Measurements from ENCODE around the gene PPP1R13B. TPM values are rescaled to one million over a fixed set of nuclear protein-coding genes. Genes with fewer than 3 reads are reported as not detected.

Gene PPP1R13B
- total RNA-seq, 1 donor from 2014 or later = 14.7 TPM

DNA sequence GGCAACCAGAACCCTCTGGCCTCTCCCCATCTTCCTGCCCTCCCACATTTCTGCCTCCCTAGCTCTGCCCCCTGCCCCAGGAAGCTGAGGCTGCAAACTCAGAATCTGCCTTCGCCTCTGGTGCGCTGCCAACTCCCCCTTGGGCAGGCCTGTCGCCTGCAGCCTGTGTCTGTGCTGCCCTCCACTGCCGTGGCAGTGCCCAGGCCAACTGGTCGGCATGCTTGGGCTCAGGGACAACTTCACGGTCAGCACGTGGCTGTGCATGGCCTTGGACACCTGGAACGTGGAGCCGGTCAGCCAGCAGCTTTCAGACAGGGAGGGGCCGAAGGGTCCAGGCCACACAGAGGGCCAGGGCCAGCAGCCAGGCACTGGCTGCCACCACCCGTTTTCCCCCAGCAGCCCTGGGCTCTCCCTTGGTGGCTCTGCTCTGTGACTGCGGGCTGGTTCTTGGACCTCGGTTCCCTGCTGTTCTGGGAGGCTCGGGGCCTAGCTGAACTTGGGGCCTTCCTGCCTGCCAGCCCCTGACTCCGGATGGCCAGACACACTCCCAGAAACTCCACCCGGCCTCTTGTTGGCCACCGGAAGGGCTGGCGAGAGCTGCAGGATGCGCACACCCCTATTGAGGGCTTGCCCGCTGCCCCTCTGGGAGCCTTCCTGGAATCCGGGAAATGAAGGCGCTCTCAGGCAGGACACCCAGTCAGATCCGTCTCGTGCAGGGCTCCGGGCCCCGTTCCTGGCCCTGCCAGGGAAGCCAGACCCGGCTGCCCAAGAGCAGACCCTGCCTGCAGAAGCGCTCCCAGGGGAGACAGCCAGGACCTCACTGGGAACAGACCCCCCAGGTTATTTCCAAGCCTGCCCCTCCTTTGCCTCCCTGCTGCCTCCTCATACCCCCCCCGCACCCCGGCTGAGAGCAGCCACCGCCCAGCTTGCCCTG lies 34.2 kb upstream of the PPP1R13B start:
- peak; percentile 21 to 37 for DNase-seq (ENCODE audit: low read depth in 2 of 2)

DNA sequence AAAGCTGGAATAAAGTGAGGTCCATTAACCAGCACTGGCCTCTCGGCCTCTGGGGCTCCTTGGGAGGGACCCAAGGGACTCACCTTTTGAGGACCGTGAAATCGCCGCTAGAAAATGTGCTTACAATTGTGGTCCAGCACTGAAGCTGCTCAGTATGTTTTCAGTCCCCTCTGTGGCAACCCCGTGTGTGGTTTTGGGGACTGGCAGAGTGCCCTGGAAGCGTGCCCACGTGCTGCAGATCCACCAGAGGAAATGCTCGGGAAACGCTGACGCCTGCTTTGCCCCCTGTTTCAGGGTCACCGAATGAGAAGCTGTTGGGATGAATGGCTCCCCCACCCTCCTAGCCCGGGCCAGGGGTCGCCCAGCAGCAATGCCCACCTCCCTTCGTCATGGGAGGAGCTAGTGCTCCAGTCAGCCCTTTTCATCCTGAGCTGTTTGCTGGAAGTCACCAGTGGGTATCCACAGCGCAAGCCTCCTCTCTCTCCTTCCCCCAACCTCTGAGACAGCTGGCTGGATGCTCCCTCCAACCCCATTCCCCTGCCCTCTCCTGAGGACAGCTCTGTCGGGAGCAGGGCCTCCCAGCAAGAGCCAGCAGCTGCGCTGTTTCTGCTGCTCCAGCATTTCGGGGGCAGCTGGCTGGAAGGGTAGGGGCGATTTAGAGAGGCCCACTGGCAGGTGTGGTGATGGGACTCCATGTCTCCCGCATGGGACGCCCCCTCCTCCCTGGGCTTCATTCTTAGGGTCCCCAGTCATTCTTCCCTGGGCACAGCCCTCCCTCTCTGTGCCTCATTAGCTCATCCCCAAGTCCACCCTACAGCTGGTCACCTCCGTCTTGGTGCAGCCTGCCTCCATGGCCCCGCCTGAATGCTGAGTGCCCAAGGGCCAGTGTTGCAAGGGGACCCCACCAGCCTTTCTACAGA lies 33.2 kb upstream of the PPP1R13B start:
- DNase-seq (ENCODE audit: low read depth in 2 of 2) = peak; percentile 36 to 81

DNA sequence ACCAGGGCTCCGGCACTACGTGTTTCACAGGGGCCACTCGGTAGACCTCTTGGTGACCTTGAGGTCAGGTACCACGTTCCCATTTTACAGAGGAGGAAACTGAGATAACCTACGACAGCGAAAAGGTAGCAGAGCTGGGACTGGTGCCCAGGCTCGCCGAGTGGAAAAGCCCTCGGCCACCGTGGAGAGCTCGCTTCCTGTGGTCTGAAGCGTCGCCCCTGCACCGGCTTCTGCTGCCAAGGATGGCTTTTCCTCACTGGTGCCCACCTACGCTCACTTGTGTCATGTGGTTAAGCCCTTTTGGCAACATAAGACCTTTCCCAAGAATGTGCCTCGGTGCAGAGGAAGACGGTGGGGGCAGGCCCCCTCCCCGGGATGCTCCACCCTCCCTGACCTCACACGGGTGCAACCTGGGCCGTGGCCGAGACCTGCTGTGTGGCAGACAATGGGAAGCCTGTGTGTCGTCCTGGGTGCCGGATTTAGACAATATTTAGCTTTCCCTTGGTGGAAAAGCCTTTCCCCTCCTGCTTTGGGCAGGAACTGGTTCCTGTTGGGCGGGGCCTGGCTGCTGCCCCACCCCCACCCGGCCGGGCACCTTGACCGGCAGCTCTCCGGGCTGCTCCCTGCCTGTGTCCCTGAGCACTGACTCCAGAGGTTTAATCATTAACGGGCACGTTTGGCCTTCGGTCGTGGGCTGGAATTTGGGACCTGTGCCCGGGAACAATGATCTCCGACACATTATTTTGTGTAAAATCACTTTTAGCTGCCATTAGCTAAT lies 32.4 kb upstream of the PPP1R13B start:
- peak in 1 of 2 donors; percentile 68 for DNase-seq (ENCODE audit: low read depth in 2 of 2)

DNA sequence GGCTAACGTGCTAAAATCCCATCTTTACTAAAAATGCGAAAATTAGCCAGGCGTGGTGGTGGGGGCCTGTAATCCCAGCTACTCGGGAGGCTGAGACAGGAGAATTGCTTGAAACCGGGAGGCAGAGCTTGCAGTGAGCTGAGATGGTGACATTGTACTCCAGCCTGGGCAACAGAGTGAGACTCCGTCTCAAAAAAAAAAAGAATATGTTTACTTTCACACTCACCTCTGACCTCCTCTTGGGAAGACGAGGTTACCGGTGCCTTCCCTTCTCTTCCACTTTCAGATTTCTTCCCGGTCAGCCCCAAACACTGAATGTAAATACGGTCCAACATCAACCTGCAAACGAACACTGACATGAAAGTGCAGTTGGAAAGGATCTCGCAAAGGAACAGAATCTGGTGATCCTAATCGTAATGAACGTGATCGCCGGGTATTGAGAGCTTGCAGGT lies 31.8 kb upstream of the PPP1R13B start:
- no peak for DNase-seq (ENCODE audit: low read depth in 2 of 2)

DNA sequence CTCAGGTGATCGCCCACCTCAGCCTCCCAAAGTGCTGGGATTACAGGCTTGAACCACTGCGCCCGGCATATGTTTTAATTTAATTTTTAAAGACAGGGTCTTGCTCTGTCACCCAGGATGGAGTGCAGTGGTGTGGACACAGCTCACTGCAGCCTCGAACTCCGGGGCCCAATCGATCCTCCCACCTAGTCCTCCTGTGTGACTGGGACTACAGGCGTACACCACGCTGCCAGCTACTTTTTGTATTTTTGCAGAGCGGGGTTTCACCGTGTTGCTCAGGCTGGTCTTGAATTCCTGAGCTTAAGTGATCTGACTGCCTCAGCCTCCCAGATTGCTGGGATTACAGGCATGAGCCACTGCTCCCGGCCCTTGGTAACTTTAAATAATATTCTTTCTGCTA lies 30.8 kb upstream of the PPP1R13B start:
- no peak for DNase-seq (ENCODE audit: low read depth in 2 of 2)

DNA sequence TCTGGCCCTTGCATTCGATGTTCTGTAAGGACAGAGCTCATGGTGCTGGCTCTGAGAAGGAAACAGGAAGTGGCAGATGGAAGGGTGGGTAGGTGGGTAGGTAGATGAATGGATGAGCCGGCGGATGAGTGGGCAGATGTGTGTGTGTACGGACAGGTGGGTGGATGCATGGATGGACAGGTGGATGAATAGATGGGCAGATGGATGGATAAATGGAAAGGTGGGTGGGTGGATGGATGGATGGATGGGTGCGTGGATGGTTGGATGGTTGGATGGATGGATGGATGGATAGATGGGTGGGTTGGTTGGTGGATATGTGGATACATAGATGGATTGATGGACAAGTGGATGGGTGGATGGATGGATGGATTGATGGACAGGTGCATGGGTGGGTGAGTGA lies 27.6 kb upstream of the PPP1R13B start:
- DNase-seq (ENCODE audit: low read depth in 2 of 2) = no peak

DNA sequence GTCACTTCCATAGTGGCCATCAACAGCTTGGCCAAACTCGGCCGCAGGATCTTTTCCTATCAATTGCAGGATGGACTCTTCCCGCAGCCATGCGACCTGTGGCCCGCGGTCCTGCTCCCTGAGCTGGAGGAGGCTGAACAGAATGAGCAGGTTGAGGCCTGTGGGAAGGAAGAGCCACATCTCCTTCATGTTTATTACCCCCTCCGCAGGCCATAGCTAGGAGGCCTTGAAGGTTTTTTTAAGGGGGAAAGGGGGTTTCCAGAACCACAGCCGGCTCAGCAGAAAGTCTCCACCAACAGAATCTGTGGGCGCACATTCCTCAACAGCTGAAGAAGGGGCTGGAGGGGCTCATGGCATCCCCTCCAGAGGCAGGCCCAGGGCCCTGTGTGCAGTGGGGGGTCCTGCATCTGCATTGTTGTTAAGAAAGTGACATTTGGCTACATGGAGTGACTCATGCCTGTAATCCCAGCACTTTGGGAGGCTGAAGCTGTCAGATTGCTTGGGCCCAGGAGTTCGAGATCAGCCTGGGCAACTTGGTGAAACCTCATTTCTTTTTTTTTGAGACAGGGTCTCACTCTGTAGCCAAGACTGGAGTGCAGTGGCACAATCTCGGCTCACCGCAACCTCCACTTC lies 25.2 kb upstream of the PPP1R13B start:
- no peak for DNase-seq (ENCODE audit: low read depth in 2 of 2)

DNA sequence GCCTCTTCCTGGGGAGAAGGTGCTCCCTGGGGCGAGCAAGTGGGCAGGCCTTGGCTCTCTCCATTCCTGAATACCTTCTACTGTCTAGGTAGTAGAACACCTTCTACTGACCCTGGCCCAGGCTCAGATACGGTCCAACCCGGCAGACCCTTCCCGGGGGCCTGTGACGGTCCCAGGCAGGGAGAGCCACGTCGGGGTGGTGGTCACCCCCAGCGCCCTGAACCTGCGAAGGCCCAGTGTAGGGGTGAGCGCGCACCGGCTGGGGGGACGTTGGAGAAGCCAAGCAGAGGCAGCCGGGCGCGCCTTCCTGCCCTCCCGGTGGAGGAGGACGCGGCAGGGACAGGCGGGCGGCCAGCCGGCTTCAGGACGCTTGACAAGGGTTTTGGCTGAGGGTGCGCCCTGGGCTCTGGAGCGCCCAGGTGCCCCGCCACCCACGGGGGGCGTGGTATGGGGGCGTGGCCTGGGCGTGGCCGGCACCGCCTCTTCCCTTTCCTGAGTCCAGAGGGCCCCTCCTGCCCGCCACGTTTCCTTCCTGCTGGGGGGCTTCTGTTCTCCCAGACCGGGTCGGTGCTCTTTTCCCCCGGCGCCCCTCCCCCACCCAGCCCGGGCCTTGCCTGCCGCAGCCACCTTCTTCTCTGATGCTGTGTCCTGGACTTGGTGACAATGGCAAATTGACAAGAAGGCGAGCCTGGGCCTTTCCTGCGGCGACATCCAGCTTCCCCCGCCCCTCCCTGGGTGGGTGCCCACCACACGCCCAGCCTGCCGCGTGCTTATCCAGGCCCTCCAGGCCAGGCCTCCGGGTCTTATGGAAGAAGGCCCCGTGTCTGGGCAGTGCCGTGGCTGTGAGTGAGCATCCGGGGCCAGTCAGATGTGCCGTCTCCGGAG lies 24.5 kb upstream of the PPP1R13B start:
- DNase-seq (ENCODE audit: low read depth in 2 of 2) = peak in 1 of 2 donors; percentile 38

DNA sequence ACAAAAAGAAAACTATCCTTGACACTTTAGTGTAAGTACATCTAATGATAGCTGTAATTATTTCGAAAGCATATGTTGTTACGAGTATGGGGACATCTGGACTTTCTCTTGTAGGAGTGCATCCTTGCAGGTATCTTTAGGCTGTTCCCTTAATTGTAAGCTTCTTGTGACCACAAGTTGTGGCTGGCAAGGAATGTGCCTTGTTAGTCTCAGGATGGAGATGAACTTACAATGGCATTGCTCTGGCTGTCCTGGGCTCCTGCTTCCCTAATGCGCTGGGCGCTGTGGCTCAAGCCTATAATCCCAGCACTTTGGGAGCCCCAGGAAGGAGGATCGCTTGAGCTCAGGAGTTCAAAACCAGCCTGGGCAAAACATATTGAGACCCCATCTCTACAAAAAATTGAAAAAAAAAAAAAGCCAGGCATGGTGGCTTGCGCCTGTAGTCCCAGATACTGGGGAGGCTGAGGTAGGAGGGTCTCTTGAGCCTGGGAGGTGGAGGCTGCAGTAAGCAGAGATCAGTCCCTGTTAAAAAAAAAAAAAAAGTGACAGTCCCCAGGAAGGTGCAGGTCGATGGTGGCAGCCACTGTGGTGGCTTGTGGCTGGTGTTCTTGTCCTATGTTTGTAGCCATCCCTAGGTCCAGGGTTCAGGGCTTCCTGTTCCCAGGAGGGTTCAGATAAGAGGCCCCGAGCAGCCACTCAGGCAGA lies 23.7 kb upstream of the PPP1R13B start:
- no peak for DNase-seq (ENCODE audit: low read depth in 2 of 2)

DNA sequence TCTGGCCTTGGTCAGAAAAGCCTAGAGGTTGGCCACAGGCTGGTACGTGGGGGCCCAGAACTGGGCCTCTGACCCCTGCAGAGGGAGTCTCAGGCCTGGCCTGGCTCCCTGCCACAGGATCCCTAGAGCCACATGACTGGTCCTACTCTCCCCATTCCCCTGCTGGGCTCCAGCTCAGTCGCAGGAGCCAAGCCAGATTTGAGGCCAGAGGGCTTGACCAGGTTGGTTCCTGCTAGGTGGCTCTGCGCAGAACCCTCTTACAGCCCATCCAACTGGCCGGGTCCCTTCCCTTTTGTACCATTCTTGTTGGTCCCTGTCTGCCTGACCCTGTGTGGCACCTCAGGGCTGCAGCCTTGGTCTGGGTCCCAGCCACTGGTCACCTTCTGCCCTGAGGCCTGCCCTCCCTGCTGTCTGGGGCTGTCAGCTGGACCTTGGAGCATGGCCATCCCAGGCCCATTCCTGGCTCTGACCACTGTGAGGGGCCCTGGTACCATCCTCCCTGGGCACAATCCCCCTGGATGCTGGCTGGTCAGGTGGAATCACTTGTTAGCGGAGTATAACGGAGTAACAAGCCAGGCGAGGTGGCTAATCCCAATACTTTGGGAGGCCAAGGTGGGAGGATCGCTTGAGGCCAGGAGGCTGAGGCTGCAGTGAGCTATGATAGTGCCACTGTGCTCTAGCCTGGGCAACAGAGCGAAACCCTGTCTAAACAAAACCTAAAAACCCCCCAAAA lies 22.9 kb upstream of the PPP1R13B start:
- no peak for DNase-seq (ENCODE audit: low read depth in 2 of 2)

DNA sequence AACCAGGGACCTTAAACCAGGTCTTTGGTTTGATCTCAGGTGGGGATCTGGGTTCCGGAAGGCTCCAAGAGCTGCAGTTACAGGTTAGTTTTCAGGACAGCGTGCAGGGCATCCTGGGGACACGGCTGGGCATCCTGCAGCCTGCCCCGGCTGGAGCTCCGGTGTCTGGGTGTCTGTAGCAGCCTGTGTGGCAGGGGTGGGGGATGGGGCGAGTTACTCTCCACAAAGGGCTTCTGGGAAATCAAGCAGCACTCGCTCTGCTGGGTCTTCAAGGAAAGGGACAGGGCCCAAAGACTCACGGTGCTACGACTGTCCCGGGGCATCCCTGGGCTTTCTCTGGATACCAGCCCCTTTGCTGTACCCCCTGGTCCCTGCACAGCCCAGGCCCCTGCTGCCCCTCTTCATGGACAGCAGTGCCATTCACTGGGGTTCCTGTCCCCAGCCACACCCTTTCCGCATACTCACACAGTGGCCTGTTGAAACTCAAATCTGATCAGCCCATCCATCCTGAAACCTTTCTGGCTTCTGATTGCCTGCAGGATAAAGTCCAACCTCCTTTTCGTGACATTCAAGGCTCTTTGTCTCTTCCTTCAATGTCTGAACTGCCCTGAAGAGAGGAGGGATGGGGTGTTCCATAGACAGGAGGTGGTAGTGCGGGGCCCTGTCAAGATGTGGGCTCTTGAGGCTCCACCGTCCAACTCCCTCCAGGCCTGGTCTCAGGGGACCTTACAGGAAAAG lies 22.2 kb upstream of the PPP1R13B start:
- no peak for DNase-seq (ENCODE audit: low read depth in 2 of 2)

DNA sequence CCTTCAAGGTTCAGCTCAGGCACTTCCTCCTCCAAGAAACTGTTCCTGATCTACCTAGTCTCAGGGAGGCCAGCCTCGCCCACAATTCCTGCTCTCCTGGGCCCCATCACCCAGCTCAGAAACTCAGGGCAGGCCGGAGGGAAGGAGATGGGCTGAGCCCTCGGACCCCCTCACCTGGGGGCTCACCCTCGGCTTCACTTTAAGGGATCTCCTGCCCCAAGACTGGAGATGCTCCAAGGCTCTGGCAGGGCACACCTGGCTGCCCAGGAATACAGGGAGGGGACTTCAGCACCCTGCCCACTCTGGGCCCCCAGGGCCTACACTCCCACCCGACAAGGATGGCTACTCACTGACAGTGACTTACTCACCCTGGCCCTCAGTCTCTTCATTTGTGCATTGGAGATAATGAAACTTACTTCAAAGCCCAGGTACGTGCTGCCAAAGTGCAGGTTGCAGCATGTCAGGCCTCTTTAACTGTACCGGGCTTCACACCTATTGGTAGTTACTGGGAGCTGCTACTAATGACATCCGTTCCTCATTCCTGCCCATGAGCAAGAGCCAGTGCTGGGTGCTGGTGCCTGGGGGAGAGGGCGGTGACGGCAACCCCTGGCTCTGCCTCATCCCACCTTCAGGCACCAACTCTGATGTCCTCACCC lies 21.0 kb upstream of the PPP1R13B start:
- DNase-seq (ENCODE audit: low read depth in 2 of 2) = no peak

DNA sequence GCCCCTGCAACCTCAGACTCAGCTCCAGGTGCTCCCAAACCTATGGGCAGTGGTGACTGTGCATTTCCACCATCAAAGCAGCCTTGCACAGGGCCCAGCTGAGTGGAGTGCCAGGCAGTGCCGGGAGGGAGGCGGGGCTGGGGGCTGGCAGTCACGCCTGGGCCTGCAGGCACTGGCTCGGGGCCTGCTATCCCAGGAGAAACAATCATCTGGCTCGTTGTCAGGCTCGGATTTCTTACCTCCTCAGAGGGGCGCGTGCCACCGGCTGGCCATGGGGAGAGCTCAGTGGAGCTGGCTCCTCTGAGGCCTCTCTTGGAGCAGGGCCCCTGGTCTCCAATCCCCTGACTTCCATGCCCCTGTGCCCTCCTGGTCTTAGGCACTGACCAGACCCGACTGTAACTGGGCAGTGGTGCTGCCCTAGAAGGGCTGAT lies 20.2 kb upstream of the PPP1R13B start:
- no peak for DNase-seq (ENCODE audit: low read depth in 2 of 2)

DNA sequence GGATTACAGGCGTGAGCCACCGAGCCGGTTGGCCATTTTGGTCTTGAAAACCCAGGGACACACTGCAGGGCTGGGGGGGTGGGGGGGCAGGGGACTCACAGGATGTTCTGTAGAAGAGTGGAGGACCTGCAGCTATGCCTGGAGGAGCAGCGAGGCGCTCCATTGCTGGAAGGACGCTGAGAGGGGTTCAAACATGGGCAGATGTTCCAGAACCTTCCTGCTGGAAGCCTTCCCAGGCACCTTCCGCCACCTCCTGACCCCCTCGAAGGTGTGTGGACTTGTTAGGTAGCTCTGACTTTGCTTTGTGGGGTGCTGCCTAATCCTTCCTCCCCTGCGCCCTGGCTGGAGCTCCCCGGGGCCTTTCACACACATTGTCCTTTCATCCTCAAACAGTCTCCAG lies 19.6 kb upstream of the PPP1R13B start:
- no peak for DNase-seq (ENCODE audit: low read depth in 2 of 2)

DNA sequence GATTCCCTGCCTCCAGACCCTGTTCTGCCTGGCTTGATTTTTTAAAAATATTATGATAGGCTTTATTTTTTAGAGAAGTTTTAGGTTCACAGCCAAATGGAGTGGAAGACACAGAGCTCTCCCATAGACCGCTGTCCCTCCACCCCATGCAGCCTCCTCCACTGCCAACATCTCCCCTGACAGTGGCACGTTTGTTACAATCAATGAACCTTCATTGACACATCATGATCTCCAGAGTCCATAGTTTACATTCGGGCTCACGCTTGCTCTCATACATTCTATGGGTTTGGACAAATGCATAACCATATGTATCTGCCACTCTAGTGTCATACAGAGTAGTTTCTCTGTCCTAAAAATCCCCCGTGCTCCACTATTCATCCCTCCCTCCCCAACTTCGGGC lies 15.9 kb upstream of the PPP1R13B start:
- no peak for DNase-seq (ENCODE audit: low read depth in 2 of 2)

DNA sequence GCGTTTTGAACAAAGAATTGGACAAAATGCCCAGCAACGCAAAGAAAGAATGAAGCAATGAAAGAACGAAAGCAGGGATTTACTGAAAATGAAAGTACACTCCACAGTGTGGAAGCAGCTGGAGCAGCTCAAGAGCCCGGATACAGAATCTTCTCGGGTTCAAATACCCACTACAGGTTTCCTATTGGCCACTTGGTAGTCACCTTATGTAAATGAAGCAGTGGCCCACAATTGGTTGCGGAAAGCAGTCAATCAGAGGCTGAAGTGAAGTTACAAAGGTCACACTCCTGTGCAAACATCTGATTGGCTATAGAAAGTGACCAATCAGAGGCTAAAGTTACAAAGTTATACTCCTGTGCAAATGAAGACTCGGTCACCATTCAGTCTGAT lies 15.0 kb upstream of the PPP1R13B start:
- no peak for DNase-seq (ENCODE audit: low read depth in 2 of 2)
